CD4-positive, alpha-beta T cell treated with Interleukin-6 at 100 ng/mL for 8 hours (primary cell): ENCODE measurements around the gene EN1.

ENCODE experiments used
- DNase-seq: peaks from one replicate; pipeline ENCODE4 v3.0.0-alpha.2; 2020; ENCODE audit warnings: mixed read lengths, low spot score

EN1 gene

DNA sequence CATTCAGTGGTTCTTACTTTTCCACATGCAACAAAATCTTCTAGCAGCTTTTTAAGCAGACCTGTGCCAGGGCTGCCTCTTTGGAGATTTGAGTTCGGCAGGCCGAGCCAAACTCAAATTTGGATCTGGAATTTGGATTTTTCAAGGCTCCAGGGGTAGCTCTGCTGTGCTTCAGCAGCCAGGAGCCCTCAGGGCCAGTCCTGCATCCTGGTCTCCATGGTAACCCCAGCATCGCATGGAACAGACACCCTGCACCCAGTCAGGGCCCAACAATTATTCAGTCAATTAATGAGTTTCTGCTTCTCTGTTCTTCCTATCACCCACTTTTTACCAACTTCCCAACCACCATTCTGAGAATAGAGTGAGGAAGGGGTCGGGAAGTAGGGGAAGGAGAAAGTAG, 30.0 kb downstream of the EN1 start:
- no peak for DNase-seq

DNA sequence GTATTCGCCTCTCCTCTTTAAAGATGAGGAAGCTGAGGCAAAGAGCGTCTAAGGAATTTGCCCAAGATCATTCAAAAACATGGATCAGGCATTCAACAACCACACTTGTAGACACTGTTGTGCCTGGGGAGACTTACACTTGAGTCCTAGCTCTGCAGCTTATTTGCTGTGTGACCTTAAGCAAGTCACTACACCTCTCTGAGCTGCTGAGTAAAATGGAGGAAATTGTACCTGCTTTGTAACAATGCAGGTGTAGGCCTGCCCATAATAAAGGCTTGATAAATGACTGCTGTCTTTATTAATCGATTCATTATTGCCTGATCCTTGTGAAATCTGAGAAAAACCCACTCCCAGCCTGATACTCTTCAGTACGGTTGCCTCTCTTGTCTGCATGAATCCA, 30.8 kb downstream of the EN1 start:
- DNase-seq: no peak

DNA sequence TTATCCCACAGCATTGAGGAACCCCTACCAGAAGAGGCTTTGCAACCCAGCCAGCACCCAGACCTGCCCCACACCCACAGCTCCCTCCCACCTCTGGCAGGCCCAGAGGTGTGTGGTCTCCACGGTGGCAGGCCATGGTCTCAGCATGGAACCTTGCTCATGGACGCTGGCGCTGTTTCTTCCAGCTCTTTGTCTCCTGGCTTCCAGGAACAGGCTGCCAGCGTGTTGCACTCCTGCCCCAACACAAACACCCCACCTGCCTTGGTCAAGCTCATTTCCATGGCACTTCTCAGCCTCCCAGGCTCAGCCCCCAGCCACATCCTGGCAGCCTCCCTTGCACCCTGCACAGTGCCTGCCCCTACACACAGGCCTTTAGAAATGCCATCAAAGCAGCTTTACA, 31.7 kb downstream of the EN1 start:
- DNase-seq: no peak

DNA sequence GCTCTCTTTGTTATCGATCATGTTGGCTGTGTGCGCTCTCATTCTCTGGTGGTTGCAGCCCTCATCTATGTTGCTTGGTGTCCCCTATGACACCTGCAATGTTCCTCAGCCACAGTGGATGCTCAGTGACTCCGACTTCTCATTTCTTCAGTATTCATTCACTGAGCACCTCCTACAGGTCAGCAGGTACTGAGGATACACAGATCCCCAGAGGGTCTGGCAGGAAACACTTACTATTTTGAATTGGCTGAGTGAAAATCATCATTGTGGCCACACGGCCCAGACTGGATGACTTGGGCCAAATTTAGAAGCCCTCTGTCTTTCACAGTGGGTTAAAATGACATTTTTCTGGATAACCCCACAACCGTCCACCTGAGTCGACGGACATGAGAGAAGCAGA, 32.1 kb downstream of the EN1 start:
- DNase-seq: no peak

DNA sequence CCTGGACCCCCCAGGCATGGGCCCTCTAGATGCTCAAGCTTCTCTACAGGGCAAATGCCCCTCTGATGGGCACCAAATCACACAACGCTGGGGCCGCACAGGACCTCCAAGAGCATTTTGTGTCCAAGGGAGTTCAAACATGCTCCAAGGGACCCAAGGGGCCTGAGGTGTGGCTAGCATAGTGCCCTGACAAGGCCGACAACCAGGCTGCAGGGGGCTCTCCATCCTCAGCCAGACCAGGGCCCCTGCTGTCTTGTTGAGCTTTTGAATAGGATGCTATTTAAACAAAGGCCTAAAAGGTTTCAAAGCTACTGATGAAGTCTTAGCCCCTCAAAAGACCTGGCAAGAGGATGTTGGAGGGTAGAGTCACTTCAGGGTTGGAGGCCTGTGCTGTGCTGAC, 33.1 kb downstream of the EN1 start:
- no peak for DNase-seq

DNA sequence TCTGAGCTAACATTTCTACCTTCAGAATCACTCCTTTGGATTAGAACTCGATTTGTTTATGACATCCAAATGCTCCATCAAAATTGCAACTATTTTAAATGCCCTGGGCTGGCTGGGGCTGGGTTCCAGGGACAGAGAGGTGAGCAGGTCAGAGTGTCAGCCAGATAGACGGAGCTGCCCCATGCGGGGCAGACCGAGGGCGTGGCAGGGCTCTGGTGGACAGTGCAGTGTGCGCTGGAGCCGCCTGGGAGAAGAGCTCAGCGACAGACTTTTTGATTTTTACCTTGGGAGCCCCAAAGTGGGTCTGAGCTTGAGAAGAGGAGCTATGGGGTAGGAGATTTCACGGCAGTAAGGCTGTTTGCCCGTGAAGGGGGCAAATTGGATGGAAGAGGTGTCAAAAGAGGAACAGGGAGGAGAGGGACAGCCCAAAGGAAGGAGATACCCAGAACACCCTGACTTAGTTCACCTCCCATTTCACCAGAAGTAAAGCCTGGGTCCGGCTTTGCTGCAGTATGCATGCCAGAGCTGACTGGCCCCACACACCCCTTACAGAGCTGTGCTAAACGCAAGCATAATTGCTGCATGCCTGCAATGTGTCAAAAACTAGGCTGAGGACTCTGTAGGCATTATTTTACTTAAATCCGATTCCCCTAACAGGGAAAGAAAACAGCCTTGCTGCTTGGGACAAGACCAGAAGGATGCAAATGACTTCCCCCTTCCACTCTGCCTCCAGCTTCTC, 33.7 kb downstream of the EN1 start:
- no peak for DNase-seq

DNA sequence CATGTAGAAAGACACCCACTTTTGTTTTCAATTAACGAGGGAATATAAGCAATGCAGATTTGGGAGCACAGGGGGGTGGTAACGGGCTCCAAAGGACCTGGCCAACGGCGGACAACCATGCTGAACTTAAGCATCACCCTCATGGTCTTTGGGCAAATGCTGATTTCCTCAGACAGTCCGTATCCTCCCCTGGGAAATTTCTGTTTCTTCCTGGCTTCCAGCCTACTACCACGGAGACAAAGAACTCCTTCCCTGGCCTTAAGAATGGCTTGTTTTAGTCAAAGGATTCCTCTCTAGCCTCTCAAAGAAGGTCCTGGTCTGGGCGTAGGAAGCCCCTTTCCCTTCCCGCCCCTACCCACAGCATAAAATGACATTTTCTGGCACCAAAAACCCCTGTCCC, 34.3 kb downstream of the EN1 start:
- no peak for DNase-seq

DNA sequence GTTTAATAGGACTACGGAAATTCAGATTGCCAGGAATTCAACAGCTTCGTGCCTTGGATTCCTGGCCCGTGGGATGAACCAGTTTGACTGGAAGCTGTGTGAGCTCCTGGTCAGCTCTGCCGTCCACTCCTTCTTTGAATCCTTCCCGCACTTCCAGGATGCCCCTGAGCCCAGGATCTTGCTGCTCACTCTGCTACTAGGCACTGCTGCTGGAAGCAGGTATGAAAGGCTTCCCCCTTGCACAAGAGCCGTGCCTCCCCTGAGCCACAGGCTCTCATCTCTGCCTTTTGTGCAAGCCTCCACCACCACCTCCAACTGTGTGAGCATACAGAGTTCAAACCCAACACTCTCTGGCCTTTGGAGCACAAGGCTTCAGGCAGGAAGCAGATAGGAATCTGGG, 34.9 kb downstream of the EN1 start:
- DNase-seq: no peak

DNA sequence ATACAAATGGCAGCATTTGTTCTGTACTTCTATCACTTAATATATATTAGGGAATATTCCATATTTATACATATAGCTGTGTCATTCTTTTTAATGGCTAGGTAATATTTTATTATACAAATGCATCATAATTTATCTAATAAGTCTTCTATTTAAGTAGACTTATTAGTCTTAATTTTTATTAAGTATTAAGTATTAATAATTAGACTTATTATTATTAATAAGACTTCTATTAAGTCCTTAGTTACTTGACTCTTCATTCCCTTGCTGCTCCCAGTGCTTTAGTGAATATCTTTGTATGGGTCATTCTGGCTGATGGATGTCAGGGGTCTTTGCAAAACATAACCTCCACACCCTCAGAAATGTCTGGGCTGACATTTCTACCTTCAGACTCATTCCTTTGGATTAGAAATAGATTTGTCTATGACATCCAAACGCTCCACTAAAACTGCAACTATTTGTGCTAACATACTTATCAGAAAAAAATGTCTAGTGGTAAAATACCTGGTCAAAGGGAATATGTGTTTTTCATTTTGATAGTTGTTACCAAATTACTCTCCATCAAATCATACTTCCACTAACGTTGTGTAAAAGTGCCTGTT, 35.8 kb downstream of the EN1 start:
- DNase-seq: no peak

DNA sequence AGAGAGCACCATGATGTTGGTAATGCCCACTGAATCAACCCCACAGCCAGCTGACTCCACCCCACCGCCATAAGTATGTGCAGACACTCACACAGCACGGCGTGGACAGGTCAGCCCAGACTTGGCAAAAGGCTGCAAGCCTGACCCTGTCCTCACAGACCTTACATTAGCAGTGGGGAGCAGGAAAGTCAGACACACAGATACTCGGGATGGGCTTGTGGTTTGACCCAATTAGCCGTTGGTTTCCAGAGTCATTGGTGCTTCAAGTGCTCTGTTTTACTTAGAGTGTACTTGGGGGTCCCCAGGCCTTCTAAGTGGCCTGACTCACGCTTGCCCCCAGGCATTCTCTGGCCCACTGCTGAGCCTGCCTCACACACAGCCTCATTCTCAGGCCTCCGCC, 36.7 kb downstream of the EN1 start:
- no peak for DNase-seq

DNA sequence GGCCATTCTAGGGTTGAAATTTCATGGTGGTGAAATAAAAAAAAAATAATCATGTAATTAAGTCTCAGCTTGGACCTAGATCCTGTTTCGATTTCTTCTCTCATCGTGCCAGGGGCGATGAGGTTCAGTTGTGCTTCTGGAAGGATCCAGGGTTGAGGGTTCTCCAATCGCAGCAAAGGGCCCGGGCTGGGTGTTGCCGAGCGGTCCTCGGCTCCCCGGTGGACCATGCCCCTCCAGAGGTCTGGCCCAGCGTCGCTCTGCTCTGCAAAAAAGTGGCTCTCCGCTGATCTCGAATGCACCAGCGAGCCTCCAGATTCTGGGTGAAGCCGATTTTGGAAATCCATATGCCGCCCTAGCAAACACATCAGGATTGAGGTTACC, 39.0 kb downstream of the EN1 start:
- DNase-seq: no peak

DNA sequence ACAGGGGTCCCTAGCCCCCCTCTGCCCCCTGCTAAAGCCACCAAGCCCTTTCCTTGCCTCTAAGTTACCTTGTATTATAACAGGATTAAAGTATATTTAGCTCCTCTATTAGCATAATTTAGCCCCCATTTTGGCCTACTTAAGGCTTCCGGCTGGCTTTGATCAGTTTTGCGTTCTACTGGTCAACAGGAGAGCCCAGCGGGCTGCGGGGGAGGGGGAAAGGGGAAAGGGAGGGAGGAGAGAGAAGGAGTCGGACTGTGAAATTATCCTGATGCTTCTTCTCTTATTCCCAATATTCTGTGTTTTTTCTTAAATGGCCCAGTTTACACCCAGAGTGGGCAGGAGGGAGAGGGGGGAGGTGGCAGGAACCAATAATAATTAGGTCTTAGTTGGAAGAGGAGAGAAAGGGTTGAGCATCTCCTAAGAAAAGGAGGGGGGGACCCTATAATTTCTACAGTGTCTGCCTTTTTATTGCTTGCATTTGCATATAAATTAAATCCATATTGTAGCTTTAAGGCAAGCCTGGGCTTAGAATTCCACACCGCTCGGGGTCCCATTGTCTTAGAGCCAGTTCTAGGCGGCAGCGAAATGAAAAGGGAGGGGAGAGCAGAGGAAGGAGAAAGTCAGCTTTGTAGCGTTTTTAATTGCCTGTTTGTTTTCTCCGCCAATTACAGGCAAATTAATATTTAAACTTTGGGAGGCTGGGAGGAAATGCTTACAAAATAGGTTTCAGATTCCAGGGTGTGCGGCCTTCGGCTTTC, 39.6 kb downstream of the EN1 start:
- no peak for DNase-seq

DNA sequence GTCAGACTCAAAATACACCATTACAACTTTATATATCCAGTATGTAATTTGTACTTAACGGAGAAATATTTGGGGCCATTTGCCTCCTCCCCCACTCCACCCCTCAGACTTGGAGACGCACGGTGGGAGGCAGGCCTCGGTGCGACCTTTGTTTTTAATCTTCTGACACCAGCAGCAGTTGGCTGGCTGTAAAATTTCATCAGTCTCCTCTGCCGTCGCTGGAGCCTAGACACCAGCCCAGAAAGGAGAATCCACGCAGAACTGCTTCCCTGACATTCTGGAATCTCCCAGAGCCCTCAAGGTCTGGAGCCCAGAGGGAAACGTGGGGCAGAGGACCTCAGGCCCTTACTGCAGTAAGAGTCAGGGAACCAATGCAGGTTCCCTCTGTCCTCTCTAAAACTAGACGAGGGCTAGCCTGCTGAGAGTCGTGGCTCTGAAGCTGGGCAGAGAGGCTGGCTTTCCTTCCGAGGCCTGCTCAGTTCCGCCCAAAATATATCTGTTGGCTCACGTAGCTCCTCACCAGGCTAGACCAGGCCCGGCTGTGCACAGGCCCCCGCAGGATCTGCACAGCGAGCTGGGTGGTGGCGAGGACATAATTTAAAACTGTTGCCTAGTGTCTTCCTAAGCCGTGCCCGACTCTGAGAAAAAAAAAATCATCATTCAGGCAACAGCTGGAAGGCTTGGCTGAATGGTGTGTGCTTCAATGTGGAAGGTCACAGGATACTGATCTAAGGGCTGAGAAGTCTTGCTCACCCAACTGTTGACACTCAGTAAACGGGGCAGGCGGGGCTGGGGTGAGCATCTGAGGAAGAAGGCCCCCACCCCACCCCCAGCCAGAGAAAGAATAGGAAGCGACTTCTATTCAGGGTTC, 40.4 kb downstream of the EN1 start:
- no peak for DNase-seq

DNA sequence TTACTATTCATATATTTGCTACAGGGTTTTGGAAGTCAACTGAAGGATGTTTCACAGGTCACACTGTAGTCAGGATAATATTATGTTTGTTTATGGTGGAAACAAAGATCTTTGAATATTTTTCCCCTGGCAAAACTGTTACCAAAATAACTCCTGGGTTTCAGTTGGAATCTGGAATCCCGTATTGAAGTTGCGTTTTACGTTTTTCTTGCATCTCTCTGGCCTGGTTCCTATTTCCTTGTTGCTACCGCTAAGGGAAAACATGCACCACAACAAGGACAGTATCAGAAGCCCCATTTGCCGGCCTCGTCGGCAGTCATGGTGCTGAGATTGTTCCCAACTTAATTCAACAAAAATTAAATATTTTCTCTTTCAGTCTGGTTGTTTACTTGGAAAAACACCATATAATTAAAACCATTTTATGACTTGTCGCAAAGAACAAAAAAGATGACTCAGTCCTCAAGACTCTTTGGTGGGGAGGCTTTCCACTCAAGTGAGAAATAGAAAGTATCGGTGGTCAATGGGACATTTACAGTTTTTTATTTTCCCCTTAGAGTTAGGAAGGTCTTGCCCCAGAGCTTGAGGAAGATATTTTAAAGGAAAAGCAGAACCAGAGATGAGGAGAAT, 42.3 kb downstream of the EN1 start:
- no peak for DNase-seq

DNA sequence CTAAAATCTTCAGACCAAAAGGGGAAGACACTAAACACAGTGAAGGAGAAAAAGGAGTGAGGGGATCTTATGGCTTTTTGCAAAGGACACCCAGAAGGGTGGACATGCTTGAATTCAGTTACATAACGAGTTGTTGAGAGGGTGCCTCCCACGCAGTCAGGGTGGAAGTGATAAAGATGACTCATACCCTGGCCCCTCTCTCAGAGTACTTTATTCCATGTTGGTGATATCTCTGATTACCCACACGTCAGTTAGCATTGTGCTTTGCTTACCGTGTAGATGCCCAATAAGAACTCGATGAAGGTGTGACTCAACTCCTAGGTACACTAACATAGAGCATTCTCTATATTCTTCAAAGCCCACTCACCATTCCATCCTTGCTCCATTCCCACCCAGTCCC, 44.4 kb downstream of the EN1 start:
- DNase-seq: no peak

DNA sequence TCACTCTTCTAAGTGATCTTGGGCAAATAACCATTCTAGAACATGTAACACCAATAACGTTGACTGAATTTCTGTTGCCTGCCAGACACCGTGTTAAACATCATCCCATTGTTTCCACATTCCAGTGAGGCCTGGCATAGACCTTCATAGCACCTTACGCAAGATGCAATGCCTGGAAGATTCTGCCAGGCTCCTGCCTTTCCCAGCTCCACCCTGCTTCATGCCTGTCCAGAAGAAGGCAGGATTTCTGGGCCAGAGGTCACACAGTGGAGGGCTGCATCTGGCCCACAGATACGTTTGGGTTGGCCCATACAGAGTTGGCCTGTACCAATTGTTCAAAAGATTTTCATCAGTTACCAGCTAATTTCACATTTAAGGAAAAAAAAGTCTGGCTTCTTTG, 46.3 kb downstream of the EN1 start:
- DNase-seq: no peak

DNA sequence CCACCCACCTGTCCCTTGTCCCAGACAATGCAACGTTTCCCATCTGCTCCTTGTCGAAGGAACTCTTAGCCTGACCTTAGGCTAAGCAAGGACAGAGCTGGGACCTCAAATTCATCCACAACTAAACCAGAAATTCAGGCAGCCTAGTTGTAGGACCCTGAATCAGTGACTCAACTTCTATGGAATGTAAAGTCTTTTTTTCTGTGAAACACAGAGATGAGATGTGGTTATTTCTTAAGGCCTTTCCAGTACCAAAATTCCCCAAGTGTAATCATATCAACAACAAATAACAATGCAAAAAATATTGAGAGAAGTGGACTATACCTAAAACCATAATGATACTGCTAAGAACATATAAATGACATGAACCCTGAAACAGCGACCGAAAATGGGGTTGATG, 46.7 kb downstream of the EN1 start:
- DNase-seq: no peak

DNA sequence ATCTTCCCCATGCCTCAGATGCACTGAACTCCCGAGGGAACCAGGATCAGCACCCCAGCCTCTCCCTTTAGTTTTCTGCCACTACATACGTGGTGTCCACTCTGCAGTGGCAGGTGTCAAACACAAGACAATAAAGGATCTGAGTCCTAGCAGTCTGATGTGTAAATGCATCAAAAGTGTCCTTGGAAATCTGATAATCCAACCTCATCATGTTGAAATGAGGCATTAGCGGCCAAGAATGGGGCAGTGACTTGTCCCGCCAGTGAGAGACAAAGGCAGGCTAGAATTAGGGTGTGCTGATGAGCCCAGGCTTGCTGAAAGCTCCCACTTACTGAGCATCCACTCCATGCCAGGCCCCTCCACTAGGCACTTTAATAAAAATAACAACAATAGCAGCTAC, 52.9 kb downstream of the EN1 start:
- no peak for DNase-seq
